Bladder microvascular endothelial cell (primary cell): ENCODE measurements around the gene CCDC198. TPM values are rescaled to one million over a fixed set of nuclear protein-coding genes. Genes with fewer than 3 reads are reported as not detected.

Source experiments
- total RNA-seq: library from RNA; depleted of rRNA; stranded (reverse); fragments of >200 nt; gene quantifications from 2 replicates; pipeline ENCODE4 v1.2.3, GENCODE V29; 2014

CCDC198 gene, protein sequence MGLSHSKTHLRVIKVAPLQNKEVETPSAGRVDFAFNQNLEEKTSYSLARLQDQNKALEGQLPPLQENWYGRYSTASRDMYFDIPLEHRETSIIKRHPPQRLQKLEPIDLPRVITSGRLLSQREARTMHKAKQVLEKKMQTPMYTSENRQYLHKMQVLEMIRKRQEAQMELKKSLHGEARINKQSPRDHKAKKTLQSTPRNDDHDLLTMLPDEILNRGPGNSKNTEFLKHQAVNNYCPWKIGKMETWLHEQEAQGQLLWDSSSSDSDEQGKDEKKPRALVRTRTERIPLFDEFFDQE
- total RNA-seq: not detected in 2 replicates

DNA sequence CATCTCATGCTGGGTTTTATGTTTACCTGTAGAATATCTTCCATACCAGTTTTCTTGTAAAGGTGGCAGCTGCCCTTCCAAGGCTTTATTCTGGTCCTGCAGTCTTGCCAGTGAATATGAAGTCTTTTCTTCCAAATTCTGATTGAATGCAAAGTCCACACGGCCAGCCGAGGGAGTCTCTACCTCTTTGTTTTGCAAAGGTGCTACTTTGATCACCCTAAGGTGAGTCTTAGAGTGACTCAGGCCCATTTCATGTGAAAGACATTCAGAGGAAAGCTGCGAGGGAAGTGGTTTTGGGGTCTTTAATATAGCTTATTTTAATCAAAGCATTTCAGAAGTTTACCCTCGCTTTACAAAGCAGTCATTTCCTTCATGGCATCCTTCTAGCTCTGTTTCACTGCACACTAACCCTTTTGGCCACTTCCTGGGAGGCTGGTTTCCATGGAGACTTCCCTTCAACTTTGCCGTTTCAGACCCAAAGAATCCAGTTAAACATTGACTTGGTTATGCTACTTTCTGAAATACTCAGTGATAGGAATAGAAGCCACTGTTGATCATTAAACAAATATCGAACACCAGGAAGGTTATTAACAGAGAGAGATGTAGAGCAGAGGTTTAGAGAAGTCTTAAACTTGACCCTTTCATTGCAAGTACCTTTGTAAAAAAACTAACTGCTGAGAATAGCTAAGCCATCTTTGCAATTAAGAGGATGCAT, at the start of gene CCDC198:
TSS of gene CCDC198 (minus strand) at position 391 of the 715 bp plus-strand sequence. CDS start at position 249, 142 bp downstream.

Other genes with a start within 250 kb of the CCDC198 start
- gene EXOC5, start 225.0 kb downstream of the CCDC198 start, total RNA-seq: 33.4 and 67.2 TPM in 2 replicates
- gene AP5M1, start 224.9 kb downstream of the CCDC198 start, total RNA-seq: 12.8 and 27.6 TPM in 2 replicates
- 16.0 and 22.8 TPM in 2 replicates for gene NAA30, start 103.3 kb downstream of the CCDC198 start, total RNA-seq